ENCODE results near the gene MAP4K2. TPM values are rescaled to one million over a fixed set of nuclear protein-coding genes. Genes with fewer than 3 reads are reported as not detected.

The MAP4K2 gene
- total and polyA plus RNA-seq, 2 of the 13 experiments (the other 11 are each of a cell fraction or from before 2014, with no cell fraction given), result 8.3 to 17.6 TPM

- TF ChIP-seq ATF4 (CRISPR knock-in tag; IDR thresholded peaks at IDR 0.05), result peak in 1 of 2 experiments; percentile 49; a peak in 1 of 4 replicates
- TF ChIP-seq ZNF710 (CRISPR knock-in tag; IDR thresholded peaks at IDR 0.05; ENCODE audit: borderline replicate concordance), result peak; percentile 18; the same call in 1 of the 2 replicates
- TF ChIP-seq ZNF224 (CRISPR knock-in tag; IDR thresholded peaks at IDR 0.05), result 0 out of 2 replicates have a peak, but pooled peaks have one; percentile 32
- peak; percentile 28 for TF ChIP-seq HNRNPLL (IDR thresholded peaks at IDR 0.05; ENCODE audit: low read depth, low read length, poor library complexity, severe bottlenecking)
- TF ChIP-seq SP1 (IDR thresholded peaks at IDR 0.05), result no peak
- TF ChIP-seq SP1 (CRISPR knock-in tag; IDR thresholded peaks at IDR 0.05), result peak; percentile 34; the same call in 1 of the 2 replicates
- no peak for TF ChIP-seq ZNF326 (CRISPR knock-in tag; IDR thresholded peaks at IDR 0.05; ENCODE audit: borderline replicate concordance)
- TF ChIP-seq ZNF550 (CRISPR knock-in tag; IDR thresholded peaks at IDR 0.05; ENCODE audit: borderline replicate concordance), result no peak
- no peak for TF ChIP-seq CREB1 (IDR thresholded peaks at IDR 0.05)
- TF ChIP-seq CREB1 (CRISPR knock-in tag; IDR thresholded peaks at IDR 0.05), result no peak
- TF ChIP-seq ARID4A (CRISPR knock-in tag; IDR thresholded peaks at IDR 0.05; ENCODE audit: borderline replicate concordance), result peak; percentile 22; the same call in 1 of the 2 replicates
- TF ChIP-seq BCL6 (CRISPR knock-in tag; IDR thresholded peaks at IDR 0.05), result 0 out of 2 replicates have a peak, but pooled peaks have one; percentile 21
- no peak; the same call in 1 of the 2 replicates for TF ChIP-seq SMC3 (IDR thresholded peaks at IDR 0.05; ENCODE audit: low read length)
- TF ChIP-seq ZNF564 (CRISPR knock-in tag; IDR thresholded peaks at IDR 0.05), result 0 out of 2 replicates have a peak, but pooled peaks have one; percentile 30
- TF ChIP-seq RCOR2 (CRISPR knock-in tag; IDR thresholded peaks at IDR 0.05), result no peak
- TF ChIP-seq GABPA (IDR thresholded peaks at IDR 0.05; ENCODE audit: low read depth, low read length), result 0 out of 2 replicates have a peak, but pooled peaks have one; percentile 12
- no peak for TF ChIP-seq GABPA (CRISPR knock-in tag; IDR thresholded peaks at IDR 0.05; ENCODE audit: low read depth)
- peak; percentile 9; the same call in 1 of the 2 replicates for TF ChIP-seq ARID5B (CRISPR knock-in tag; IDR thresholded peaks at IDR 0.05)
- TF ChIP-seq YY1 (IDR thresholded peaks at IDR 0.05; ENCODE audit: insufficient read depth, insufficient replicate concordance, low read depth, low read length), result peak; percentile 29
Measured at GRCh38 chr11:64742889-64743590, 60.0 kb downstream of the MAP4K2 start (continued).
